AG10803 (cell line): ENCODE measurements around the gene PDGFD.

Experiments
- DNase-seq: peaks from one replicate; pipeline ENCODE4 v3.0.0; 2010; ENCODE audit warnings: low read depth
- H3K4me3 ChIP-seq: 2 replicates; pipeline ENCODE4 v1.5.1; 2011; ENCODE audit warnings: mild to moderate bottlenecking, low read length, control low read depth
- CTCF ChIP-seq: conservative IDR thresholded peaks from 2 replicates; pipeline ENCODE4 v1.5.1; 2011; ENCODE audit warnings: mild to moderate bottlenecking, low read length, control low read depth, inconsistent platforms

The PDGFD gene

DNA sequence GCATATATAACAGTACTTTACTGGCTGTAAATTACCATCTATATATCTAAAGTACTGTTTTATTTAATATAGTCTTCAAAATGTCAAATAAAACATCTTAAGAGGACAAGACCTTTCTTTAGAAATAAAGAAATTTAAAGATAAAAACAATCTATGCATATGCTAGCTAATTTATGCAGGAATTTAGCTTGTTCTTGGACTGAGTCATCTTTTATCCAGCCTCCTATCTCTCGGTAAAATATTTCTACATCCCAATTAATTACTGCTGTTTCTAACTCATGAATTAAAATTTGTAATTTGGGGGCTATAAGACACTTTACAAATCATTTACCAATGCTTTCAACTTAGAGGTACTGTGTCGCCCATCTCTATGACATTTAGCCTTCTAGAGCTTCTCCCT is 200.3 kb downstream of the PDGFD start:
- no peak overlapping the region for H3K4me3 ChIP-seq
- no peak for TF ChIP-seq CTCF
- no peak for DNase-seq

DNA sequence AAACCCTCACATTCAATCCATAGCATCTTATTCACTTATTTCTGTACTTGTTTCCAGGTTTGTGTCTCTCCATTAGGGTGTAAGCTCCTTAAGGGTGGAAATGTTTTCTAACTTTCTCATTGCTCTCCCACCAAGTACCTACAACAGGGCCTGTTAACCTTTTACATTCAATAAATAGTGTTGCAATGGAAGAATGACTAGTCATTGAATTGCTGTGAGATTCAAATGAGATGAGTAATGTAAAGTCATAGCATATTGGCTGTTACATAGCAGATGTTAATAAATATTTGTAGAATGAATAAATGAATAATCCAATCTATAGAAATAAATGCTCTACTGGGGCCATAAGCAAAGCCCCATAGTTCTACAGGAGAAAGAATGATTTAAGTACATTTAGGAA is 202.9 kb downstream of the PDGFD start:
- peak; percentile 51 for DNase-seq
- no peak for TF ChIP-seq CTCF
- no peak overlapping the region for H3K4me3 ChIP-seq

GRCh38 chr11:103960108-103960507 is 203.8 kb downstream of the PDGFD start:
- no peak overlapping the region for H3K4me3 ChIP-seq
- TF ChIP-seq CTCF: no peak
- no peak for DNase-seq

GRCh38 chr11:103959279-103959942 is 204.5 kb downstream of the PDGFD start:
- DNase-seq: peak; percentile 40
- TF ChIP-seq CTCF: no peak
- no peak overlapping the region for H3K4me3 ChIP-seq

GRCh38 chr11:103958475-103959215 is 205.3 kb downstream of the PDGFD start:
- DNase-seq: no peak
- no peak overlapping the region for H3K4me3 ChIP-seq
- no peak for TF ChIP-seq CTCF

- no peak for DNase-seq
- TF ChIP-seq CTCF: no peak
Measured at GRCh38 chr11:103953797-103954486, 210.0 kb downstream of the PDGFD start.

More at GRCh38 chr11:103953797-103954486, 210.0 kb downstream of the PDGFD start:
- H3K4me3 ChIP-seq: no peak overlapping the region
